ENCODE data around the gene CREB3.

The CREB3 gene

GRCh38 chr9:35732185-35732799, at the start of gene CREB3, which contains the start of gene TLN1:
CREB3 (plus strand) TSS chr9:35732666; CDS start chr9:35732773, 107 bp downstream.
TLN1 (minus strand) TSS chr9:35732195; CDS start chr9:35725694, 6,501 bp downstream.
- DNase-seq = peak; percentile 96 to 98

- no peak for DNase-seq
Measured at GRCh38 chr9:35683323-35683722, 49.1 kb upstream of the CREB3 start.

GRCh38 chr9:35684921-35685320, 47.5 kb upstream of the CREB3 start:
- no peak for DNase-seq

- DNase-seq = no peak
Measured at GRCh38 chr9:35685506-35685905, 47.0 kb upstream of the CREB3 start.

GRCh38 chr9:35686222-35687203, 46.0 kb upstream of the CREB3 start:
- no peak for DNase-seq

- no peak for DNase-seq
Measured at GRCh38 chr9:35687306-35687705, 45.2 kb upstream of the CREB3 start.

GRCh38 chr9:35687972-35688557, 44.4 kb upstream of the CREB3 start:
- no peak for DNase-seq

- DNase-seq = no peak
Measured at GRCh38 chr9:35688558-35689541, 43.6 kb upstream of the CREB3 start.

GRCh38 chr9:35689542-35690293, 42.7 kb upstream of the CREB3 start, which contains the start of gene TPM2:
TPM2 (minus strand) TSS chr9:35689925; CDS start chr9:35689817, 108 bp downstream.
- no peak for DNase-seq

- DNase-seq = no peak
Measured at GRCh38 chr9:35690294-35690613, 42.2 kb upstream of the CREB3 start.

GRCh38 chr9:35690614-35691333, 41.7 kb upstream of the CREB3 start:
- DNase-seq = peak in 1 of 2 experiments; percentile 40

- no peak for DNase-seq
Measured at GRCh38 chr9:35691334-35691650, 41.2 kb upstream of the CREB3 start.

- DNase-seq = no peak
Measured at GRCh38 chr9:35691757-35692301, 40.6 kb upstream of the CREB3 start.

GRCh38 chr9:35695943-35696401, 36.5 kb upstream of the CREB3 start:
- DNase-seq = no peak

GRCh38 chr9:35696520-35697215, 35.8 kb upstream of the CREB3 start:
- peak in 1 of 2 experiments; percentile 31 for DNase-seq

GRCh38 chr9:35697486-35697885, 35.0 kb upstream of the CREB3 start:
- no peak for DNase-seq

GRCh38 chr9:35698231-35698630, 34.2 kb upstream of the CREB3 start:
- DNase-seq = no peak

GRCh38 chr9:35700031-35700430, 32.4 kb upstream of the CREB3 start:
- no peak for DNase-seq

GRCh38 chr9:35700942-35701341, 31.5 kb upstream of the CREB3 start:
- no peak for DNase-seq

GRCh38 chr9:35702696-35703095, 29.8 kb upstream of the CREB3 start:
- DNase-seq = no peak

All from NCI-H446 (cell line).